IPS-18c (cell line): ENCODE results near the gene RPP14.
"Not testable (repeated sequence)": the region's sequence is repeated elsewhere in the genome, so short reads cannot be mapped to it uniquely, and the experiment has no call there.

Source experiments
- H3K4me3 ChIP-seq: 2 replicates; pipeline ENCODE4 v1.7.0; 2013; ENCODE audit warnings: low read depth, mild to moderate bottlenecking, low read length, moderate library complexity; ENCODE audit not compliant: insufficient read depth
- H3K9me3 ChIP-seq: one replicate; pipeline ENCODE4 v1.6.1; 2013; ENCODE audit warnings: mild to moderate bottlenecking, low read length, moderate library complexity; ENCODE audit not compliant: control insufficient read depth, insufficient read depth

RPP14 gene

GRCh38 chr3:58323529-58324390, 17.7 kb downstream of the RPP14 start:
- H3K4me3 ChIP-seq, result no peak overlapping the region
- H3K9me3 ChIP-seq, result no peaks in the 10 kb centered on the region

- H3K4me3 ChIP-seq, result no peak overlapping the region
- H3K9me3 ChIP-seq, result no peaks in the 10 kb centered on the region
Measured at GRCh38 chr3:58324391-58325390, 18.6 kb downstream of the RPP14 start.

GRCh38 chr3:58325525-58325992, 19.5 kb downstream of the RPP14 start:
- H3K4me3 ChIP-seq, result no peak overlapping the region

GRCh38 chr3:58326267-58326900, 20.3 kb downstream of the RPP14 start:
- Histone ChIP-seq H3K4me3 (no peak overlapping the region), H3K9me3 (peaks cover 2% of the 10 kb centered on the region)

More at GRCh38 chr3:58325525-58325992, 19.5 kb downstream of the RPP14 start:
- H3K9me3 ChIP-seq, result peaks cover under 1% of the 10 kb centered on the region

- Histone ChIP-seq H3K4me3 (no peak overlapping the region), H3K9me3 (peaks cover 2% of the 10 kb centered on the region)
Measured at GRCh38 chr3:58329150-58329921, 23.3 kb downstream of the RPP14 start.

- peaks cover 2% of the 10 kb centered on the region for H3K9me3 ChIP-seq
- H3K4me3 ChIP-seq, result no peak overlapping the region
Measured at GRCh38 chr3:58329922-58330413, 23.9 kb downstream of the RPP14 start.

- Histone ChIP-seq H3K9me3 (peaks cover 2% of the 10 kb centered on the region), H3K4me3 (no peak overlapping the region)
Measured at GRCh38 chr3:58331593-58332152, 25.6 kb downstream of the RPP14 start.

GRCh38 chr3:58332575-58333188, 26.6 kb downstream of the RPP14 start, which contains the start of gene PXK:
Gene PXK (plus strand): TSS chr3:58332892. CDS start chr3:58332989, 97 bp downstream.
- peak within 1 kb of the TSS; percentile 68 for H3K4me3 ChIP-seq
- H3K9me3 ChIP-seq, result peaks cover 2% of the 10 kb centered on the region

- peaks cover 2% of the 10 kb centered on the region for H3K9me3 ChIP-seq
- peak overlapping the region; percentile 68 for H3K4me3 ChIP-seq
Measured at GRCh38 chr3:58333206-58334012, 27.4 kb downstream of the RPP14 start.

- Histone ChIP-seq H3K9me3 (peaks cover 2% of the 10 kb centered on the region), H3K4me3 (peak overlapping the region; percentile 68; the same call in 1 of the 2 replicates)
Measured at GRCh38 chr3:58334013-58334321, 27.9 kb downstream of the RPP14 start.

GRCh38 chr3:58334506-58334884, 28.4 kb downstream of the RPP14 start:
- Histone ChIP-seq H3K9me3 (peaks cover 2% of the 10 kb centered on the region), H3K4me3 (no peak overlapping the region)

- Histone ChIP-seq H3K9me3 (peaks cover 2% of the 10 kb centered on the region), H3K4me3 (no peak overlapping the region)
Measured at GRCh38 chr3:58335652-58335947, 29.6 kb downstream of the RPP14 start.

- H3K4me3 ChIP-seq, result no peak overlapping the region
- no peaks in the 10 kb centered on the region for H3K9me3 ChIP-seq
Measured at GRCh38 chr3:58336135-58336882, 30.3 kb downstream of the RPP14 start.

- no peaks in the 10 kb centered on the region for H3K9me3 ChIP-seq
- H3K4me3 ChIP-seq, result no peak overlapping the region
Measured at GRCh38 chr3:58337190-58337589, 31.1 kb downstream of the RPP14 start.

GRCh38 chr3:58339146-58339545, 33.1 kb downstream of the RPP14 start:
- not testable (repeated sequence) for H3K4me3 ChIP-seq, H3K9me3 ChIP-seq
